ENCODE data around the gene YWHAE. TPM values are rescaled to one million over a fixed set of nuclear protein-coding genes. Genes with fewer than 3 reads are reported as not detected.
"Not testable (repeated sequence)": the region's sequence is repeated elsewhere in the genome, so short reads cannot be mapped to it uniquely, and the experiment has no call there.

Gene YWHAE
- total RNA-seq, result 100 to 1,000 TPM; 247 to 515 TPM

DNA sequence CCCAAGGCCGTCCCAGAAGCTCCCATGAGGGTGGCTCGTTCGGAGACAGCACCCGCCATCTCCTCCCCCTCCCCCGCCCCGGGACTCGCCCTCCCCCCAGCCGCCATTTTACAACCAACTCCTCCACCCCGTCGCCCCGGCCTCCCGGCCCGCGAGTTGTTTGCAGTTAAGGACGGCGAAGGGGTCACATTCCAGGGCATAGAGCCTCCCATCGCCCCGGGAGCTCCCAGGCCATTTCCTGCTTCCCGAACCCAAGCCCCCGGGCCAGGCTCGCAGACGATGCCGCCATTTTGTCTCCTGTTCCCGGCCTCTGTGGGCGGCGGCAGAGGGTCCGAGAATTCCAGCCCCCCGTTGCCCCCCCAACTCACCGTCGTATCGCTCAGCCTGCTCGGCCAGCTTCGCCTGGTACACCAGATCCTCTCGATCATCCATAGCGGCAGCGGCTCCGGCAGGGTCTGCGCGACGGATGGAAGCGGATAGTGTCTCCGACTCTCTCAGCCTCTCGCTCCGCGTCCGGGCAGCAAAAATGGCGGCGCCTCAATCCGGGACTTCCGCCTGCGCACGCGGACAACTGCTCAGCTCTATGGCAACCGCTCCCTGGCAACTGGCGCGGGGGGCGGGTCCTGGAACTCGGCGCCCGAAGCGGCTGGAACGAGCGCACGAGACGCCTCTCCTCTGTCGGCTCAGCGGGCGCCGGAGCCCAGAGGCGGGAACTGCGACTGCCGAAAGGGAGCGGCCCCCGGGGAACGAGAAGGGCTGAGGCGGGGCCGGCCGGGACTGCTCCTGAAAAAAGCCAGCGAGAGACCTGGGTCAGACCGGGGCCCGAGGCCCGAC, at the start of gene YWHAE:
Gene YWHAE, minus strand, starts transcription at position 544 of the 834 bp plus-strand sequence. Its CDS starts 112 bp downstream, at position 432.
- Mint-ChIP-seq H3K4me1 (peaks cover 11% of the 10 kb centered on the region), H3K27ac (peak within 1 kb of the TSS; percentile 100), H3K27me3 (no peaks in the 10 kb centered on the region), H3K4me3 (peak within 1 kb of the TSS; percentile 100), H3K36me3 (ENCODE audit: low read depth) (peaks cover 57% of the 10 kb centered on the region), H3K9me3 (no peaks in the 10 kb centered on the region)
- peak; percentile 96 for ATAC-seq (replicated peaks)

DNA sequence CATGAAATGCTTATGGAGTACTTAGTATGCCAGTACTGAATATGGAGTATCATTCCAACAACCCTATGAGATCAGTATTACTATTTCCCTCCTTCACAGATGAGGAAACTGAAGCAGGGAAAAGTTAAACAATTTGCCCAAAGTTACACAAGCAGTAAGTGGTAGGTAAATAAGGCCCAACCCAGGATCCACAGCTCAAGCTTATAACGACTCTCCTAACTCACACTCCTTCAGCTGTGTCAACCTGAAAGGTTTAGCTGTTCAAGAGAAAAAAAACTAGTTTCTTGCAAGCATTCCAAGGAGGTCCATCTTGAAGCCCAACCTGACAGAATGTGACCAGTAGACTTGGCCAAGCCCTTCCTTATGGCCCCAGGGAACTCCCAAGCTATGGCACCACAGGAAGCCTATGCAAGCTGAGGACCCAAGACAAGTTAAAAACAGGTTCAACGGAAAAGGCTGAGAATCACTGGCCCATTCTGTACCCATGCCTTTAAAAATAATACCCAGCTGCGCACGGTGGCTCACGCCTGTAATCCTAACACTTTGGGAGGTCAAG, 49.5 kb upstream of the YWHAE start:
- H3K9me3 Mint-ChIP-seq, result no peaks in the 10 kb centered on the region
- H3K27ac Mint-ChIP-seq, result no peak overlapping the region
- peaks cover 18% of the 10 kb centered on the region for H3K4me1 Mint-ChIP-seq
- H3K36me3 Mint-ChIP-seq (ENCODE audit: low read depth), result peaks cover 67% of the 10 kb centered on the region
- H3K27me3 Mint-ChIP-seq, result no peaks in the 10 kb centered on the region
- H3K4me3 Mint-ChIP-seq, result no peak overlapping the region
- ATAC-seq (replicated peaks), result no peak

DNA sequence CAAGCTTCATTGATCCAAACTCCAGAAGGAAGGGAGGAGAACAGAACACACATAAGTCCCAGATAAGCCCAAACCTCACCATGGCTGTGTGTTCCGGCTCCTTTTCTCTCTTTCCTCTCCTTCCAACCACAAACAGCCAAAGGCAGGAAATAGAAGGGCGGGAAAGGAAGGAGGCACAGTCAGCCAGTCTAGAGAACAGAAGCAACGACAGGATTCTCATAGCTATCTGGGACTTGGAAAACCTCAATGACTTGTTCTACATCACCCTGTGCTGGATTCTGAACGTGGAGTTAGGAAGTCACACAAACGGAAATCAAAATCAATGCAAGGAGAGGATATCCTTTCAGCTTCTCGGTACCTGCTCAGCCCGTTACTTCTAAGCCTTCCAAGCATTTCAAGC, 47.0 kb upstream of the YWHAE start:
- Mint-ChIP-seq H3K27me3 (no peaks in the 10 kb centered on the region), H3K4me3 (peak overlapping the region; percentile 36), H3K27ac (peak overlapping the region; percentile 72), H3K4me1 (peaks cover 10% of the 10 kb centered on the region), H3K36me3 (ENCODE audit: low read depth) (peaks cover 49% of the 10 kb centered on the region), H3K9me3 (no peaks in the 10 kb centered on the region)
- ATAC-seq (replicated peaks), result no peak

DNA sequence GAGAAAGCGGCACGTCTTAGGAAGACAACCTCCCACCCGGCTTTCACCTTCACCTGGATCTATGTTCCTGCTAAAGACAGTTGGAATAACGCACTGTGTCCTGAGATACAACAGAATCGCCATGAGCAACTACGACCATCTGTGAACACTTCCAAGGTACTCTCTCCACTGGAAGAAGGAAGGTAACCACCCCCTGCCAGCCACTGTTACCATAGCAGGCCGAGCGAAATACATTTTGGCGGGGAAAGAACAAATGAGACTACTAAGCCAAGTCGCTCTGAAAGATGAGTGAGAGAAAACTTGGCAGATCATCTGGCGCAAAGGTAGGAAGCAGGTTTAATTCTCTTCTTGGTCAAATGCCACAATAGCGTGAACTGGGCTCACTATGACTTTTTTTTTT, 46.2 kb upstream of the YWHAE start:
- H3K9me3 Mint-ChIP-seq, result no peaks in the 10 kb centered on the region
- H3K36me3 Mint-ChIP-seq (ENCODE audit: low read depth), result peaks cover 41% of the 10 kb centered on the region
- H3K27ac Mint-ChIP-seq, result peak overlapping the region; percentile 28
- no peak for ATAC-seq (replicated peaks)
- H3K27me3 Mint-ChIP-seq, result no peaks in the 10 kb centered on the region
- H3K4me1 Mint-ChIP-seq, result peaks cover 10% of the 10 kb centered on the region
- no peak overlapping the region for H3K4me3 Mint-ChIP-seq

DNA sequence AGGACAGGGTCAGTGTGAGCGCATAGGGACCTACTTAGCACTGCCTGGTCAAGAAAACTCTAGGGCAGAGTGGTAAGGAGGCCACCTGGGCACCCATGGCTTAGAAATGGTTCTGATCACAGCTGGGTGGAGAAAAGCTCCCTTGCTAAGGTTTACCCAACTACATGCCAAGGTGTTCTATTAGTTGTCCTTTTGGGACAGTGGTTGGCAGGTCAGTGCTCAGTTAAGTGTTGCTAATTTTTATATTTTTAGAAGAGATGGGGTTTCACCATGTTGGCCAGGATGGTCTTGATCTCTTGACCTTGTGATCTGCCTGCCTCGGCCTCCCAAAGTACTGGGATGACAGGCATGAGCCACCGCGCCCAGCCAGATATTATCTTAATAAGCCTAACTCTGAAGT, 45.7 kb upstream of the YWHAE start:
- H3K9me3 Mint-ChIP-seq; H3K4me1 Mint-ChIP-seq; H3K27me3 Mint-ChIP-seq; H3K4me3 Mint-ChIP-seq; ATAC-seq (replicated peaks): not testable (repeated sequence)
- peak overlapping the region; percentile 28 for H3K27ac Mint-ChIP-seq
- H3K36me3 Mint-ChIP-seq (ENCODE audit: low read depth), result peaks cover 38% of the 10 kb centered on the region

DNA sequence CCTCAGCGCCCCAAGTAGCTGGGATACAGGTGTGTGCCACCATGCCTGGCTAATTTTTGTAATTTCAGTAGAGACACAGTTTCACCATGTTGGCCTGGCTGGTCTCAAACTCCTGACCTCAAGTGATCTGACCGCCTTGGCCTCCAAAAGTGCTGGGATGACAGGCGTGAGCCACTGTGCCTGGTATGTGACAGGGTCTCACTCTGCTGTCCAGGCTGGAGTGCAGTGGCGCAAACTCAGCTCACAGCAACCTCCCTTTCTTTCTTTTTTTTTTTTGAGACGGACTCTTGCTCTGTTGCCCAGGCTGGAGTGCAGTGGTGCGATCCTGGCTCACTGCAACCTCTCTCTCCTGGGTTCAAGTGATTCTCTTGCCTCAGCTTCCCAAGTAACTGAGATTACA, 42.7 kb upstream of the YWHAE start:
- not testable (repeated sequence) for H3K9me3 Mint-ChIP-seq; H3K4me1 Mint-ChIP-seq; H3K4me3 Mint-ChIP-seq; H3K27me3 Mint-ChIP-seq; ATAC-seq (replicated peaks); H3K27ac Mint-ChIP-seq
- peaks cover 29% of the 10 kb centered on the region for H3K36me3 Mint-ChIP-seq (ENCODE audit: low read depth)

DNA sequence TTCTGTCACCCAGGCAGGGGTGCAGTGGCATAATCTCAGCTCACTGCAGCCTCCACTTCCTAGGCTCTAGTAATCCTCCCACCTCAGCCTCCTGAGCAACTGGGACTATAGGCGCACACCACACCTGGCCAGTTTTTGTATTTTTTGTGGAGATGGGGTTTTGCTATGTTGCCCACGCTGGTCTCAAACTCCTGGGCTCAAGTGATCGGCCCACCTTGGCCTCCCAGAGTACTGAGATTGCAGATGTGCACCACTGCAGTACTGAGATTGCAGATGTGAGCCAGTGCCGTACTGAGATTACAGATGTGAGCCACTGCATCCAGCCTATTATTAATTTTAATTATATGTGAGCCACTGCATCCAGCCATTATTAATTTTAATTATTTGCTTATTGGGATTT, 42.2 kb upstream of the YWHAE start:
- H3K9me3 Mint-ChIP-seq, result no peaks in the 10 kb centered on the region
- H3K4me1 Mint-ChIP-seq, result no peaks in the 10 kb centered on the region
- H3K4me3 Mint-ChIP-seq, result no peak overlapping the region
- peaks cover 34% of the 10 kb centered on the region for H3K36me3 Mint-ChIP-seq (ENCODE audit: low read depth)
- no peaks in the 10 kb centered on the region for H3K27me3 Mint-ChIP-seq
- H3K27ac Mint-ChIP-seq, result no peak overlapping the region
- no peak for ATAC-seq (replicated peaks)

DNA sequence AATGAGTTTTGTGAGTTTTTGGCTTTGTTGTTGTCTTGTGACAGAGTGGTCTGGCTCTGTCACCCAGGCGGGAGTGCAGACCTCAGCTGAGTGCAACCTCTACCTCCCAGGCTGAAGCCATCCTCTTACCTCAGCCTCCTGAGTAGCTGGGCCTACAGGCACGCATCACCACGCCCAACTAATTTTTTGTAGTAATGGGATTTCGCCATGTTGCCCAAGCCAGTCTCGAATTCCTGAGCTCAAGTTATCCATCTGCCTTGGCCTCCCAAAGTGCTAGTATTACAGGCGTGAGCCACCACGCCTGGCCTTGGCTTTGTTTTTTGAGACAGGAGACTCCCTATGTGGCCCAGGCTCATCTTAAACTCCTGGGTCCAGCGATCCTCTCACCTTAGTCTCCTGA, 40.9 kb upstream of the YWHAE start:
- no peak for ATAC-seq (replicated peaks)
- Mint-ChIP-seq H3K36me3 (ENCODE audit: low read depth) (peaks cover 42% of the 10 kb centered on the region), H3K9me3 (no peaks in the 10 kb centered on the region), H3K4me3 (no peak overlapping the region), H3K27me3 (no peaks in the 10 kb centered on the region), H3K27ac (no peak overlapping the region), H3K4me1 (peaks cover 2% of the 10 kb centered on the region)

DNA sequence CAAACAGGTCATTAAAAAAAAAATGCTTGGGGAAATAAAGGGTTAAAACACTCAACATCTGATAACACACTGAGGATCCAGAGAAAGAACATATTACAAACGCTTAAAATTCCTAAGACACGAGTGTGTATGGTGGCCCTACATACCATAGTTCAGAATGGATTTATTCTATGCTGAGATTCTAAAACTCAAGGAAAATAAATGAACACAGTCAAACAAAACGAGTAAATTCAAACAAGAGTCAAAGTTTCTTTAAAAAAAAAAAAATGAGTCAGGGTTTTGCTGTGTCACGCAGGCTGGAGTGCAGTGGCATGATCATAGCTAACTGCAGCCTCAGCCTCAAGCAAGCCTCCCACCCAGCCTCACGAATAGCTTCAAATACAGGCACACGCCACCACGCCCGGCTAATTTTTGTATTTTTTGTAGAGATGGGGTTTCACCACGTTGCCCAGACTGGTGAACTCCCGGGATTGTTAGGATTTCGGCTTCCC, 38.6 kb upstream of the YWHAE start:
- Mint-ChIP-seq H3K27ac (no peak overlapping the region), H3K9me3 (no peaks in the 10 kb centered on the region), H3K4me3 (no peak overlapping the region), H3K27me3 (no peaks in the 10 kb centered on the region), H3K4me1 (peaks cover 7% of the 10 kb centered on the region), H3K36me3 (ENCODE audit: low read depth) (peaks cover 50% of the 10 kb centered on the region)
- no peak for ATAC-seq (replicated peaks)

DNA sequence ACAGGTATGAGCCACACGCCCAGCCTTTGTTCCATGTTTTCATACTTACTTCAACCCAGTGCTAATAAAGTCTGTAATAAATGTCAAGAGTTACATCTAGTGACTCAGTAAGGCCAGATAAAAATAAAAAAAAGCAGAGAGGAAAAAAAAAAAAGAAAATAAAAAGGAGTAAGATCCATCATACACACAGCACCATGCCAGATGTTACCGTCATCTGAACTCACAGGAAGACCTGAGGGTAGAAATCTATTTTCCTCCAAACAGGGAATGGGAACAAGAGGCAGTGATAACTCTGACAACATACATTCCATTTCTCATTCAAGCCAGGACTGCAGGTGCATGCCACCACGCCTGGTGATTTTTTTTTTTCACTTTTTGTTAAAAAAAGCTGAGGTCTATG, 35.3 kb upstream of the YWHAE start:
- H3K9me3 Mint-ChIP-seq, result no peaks in the 10 kb centered on the region
- H3K36me3 Mint-ChIP-seq (ENCODE audit: low read depth), result peaks cover 75% of the 10 kb centered on the region
- H3K4me1 Mint-ChIP-seq, result peaks cover 22% of the 10 kb centered on the region
- H3K27ac Mint-ChIP-seq, result peak overlapping the region; percentile 61
- H3K4me3 Mint-ChIP-seq, result no peak overlapping the region
- ATAC-seq (replicated peaks), result no peak
- no peaks in the 10 kb centered on the region for H3K27me3 Mint-ChIP-seq

DNA sequence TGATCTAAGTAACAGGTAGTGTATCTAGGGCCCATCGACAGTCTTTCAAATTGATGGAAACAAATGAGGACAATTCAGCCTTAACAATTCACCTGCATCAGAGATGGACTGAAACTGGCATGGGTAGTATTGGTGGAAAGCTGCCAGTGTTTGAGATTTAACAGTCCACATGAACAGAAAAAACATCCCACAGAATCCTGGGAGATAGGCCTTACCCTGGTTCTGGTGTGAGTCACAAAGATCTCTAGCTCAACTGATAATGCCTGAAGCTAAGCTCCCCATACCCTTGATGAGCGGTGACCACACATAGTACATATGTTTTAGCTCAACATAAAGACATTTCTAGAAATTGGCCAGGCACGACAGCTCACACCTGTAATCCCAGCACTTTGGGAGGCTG, 34.1 kb upstream of the YWHAE start:
- peaks cover 82% of the 10 kb centered on the region for H3K36me3 Mint-ChIP-seq (ENCODE audit: low read depth)
- ATAC-seq (replicated peaks), result no peak

DNA sequence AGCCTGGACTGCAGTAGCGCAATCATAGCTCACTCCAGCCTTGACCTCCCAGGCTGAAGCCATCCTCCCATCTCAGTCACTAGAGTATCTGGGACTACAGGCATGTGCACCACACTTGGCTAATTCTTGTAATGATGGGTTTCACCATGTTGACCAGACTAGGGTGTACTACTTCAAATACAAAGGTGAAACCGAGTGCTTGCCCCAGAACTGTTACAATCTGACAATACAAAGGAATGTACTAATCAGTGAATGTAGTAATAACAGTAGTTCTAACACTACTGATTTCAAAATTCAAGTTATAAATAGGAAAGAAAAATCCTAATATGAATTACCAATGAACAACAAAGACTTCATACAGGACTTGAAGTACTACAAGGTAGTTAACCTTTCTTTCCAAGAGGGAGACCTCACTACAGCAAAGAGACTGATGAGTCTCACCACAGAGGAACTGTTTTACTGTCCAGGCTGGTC, 31.6 kb upstream of the YWHAE start:
- ATAC-seq (replicated peaks), result peak; percentile 91
- Mint-ChIP-seq H3K36me3 (ENCODE audit: low read depth) (peaks cover 79% of the 10 kb centered on the region), H3K27me3 (no peaks in the 10 kb centered on the region), H3K4me1 (peaks cover 22% of the 10 kb centered on the region), H3K9me3 (no peaks in the 10 kb centered on the region), H3K27ac (peak overlapping the region; percentile 88), H3K4me3 (peak overlapping the region; percentile 36)

More for the DNA sequence above, 34.1 kb upstream of the YWHAE start:
- H3K27me3 Mint-ChIP-seq, result no peaks in the 10 kb centered on the region
- no peak overlapping the region for H3K27ac Mint-ChIP-seq
- H3K4me1 Mint-ChIP-seq, result peaks cover 22% of the 10 kb centered on the region
- no peaks in the 10 kb centered on the region for H3K9me3 Mint-ChIP-seq
- H3K4me3 Mint-ChIP-seq, result no peak overlapping the region

DNA sequence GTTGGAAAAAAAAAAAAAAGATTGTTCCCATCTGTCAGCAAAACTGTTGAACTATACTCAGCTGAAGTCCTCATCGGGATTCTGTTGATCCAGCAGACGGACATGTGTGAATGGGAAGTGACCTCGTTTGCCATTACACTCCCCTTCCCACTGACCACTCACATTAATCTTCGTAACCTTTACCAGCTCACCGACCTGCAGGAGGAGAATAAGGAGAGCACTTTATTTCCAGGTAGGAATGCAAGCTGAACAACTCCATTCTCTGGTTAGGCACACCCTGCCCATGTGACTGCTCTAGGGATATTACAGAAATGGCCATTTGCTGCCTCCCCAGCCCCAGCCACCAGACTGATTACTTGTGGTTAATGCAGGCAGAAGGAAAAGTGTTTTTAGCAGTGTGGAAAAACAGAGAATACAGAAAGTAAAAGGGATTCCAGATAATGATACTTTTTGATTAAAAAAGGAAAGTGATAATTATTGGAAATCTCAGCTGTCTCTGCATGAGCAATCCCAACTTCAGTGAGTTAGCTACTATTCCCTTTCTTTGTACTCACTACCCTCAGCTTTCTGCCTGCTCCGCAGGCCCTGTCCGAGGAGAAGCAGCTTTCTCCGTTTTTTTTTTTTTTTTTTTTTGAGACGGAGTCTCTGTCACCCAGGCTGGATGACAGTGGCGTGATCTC, 23.6 kb upstream of the YWHAE start:
- ATAC-seq (replicated peaks), result no peak
- Mint-ChIP-seq H3K9me3 (no peaks in the 10 kb centered on the region), H3K4me3 (peak overlapping the region; percentile 13), H3K4me1 (peaks cover 22% of the 10 kb centered on the region), H3K36me3 (ENCODE audit: low read depth) (peaks cover 73% of the 10 kb centered on the region), H3K27ac (peak overlapping the region; percentile 67), H3K27me3 (no peaks in the 10 kb centered on the region)

DNA sequence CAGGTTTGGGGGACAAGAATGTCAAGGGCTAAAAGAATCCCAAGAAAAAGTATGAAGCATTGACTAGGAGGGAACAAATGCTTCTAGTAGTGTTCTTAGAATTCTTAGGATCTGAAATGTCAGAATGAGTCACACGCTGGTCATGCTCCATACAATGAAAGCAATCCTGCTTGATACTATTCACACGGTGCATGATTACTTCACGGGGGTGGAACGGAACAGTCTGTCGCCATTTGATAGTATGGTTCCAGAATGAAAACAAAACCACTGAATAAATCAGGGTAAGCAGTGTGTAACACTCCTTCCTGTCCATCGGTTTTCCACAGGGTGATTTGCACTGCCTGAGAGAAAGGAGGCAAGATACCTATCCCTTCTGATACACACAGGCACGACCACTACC, 22.9 kb upstream of the YWHAE start:
- Mint-ChIP-seq H3K9me3 (no peaks in the 10 kb centered on the region), H3K4me1 (peaks cover 22% of the 10 kb centered on the region), H3K4me3 (peak overlapping the region; percentile 13), H3K27me3 (no peaks in the 10 kb centered on the region), H3K36me3 (ENCODE audit: low read depth) (peaks cover 73% of the 10 kb centered on the region), H3K27ac (peak overlapping the region; percentile 67)
- ATAC-seq (replicated peaks), result peak; percentile 98

All from activated T-helper 17 cell treated with anti-CD3 and anti-CD28 coated beads, Interleukin-2, amount 50 U/mL, for 72 hours (primary cell).